HG03097 (cell line): ENCODE results near the gene SPATS1.

Source experiments
- ATAC-seq: cut with Tn5 transposase; IDR thresholded peaks from one replicate; pipeline ENCODE4 v1.9.1; 2021; ENCODE audit not compliant: unreplicated experiment, low FRiP score

Gene SPATS1

GRCh38 chr6:44342489-44342888 is at the start of gene SPATS1:
Gene SPATS1 (plus strand): TSS chr6:44342650. CDS start chr6:44343096, 446 bp downstream.
- no peak for ATAC-seq

GRCh38 chr6:44292661-44293365 is 49.6 kb upstream of the SPATS1 start:
- ATAC-seq, result no peak

- no peak for ATAC-seq
Observed at GRCh38 chr6:44294832-44295791, 47.3 kb upstream of the SPATS1 start.

GRCh38 chr6:44297063-44298038 is 45.1 kb upstream of the SPATS1 start:
- ATAC-seq, result no peak

GRCh38 chr6:44298055-44298803 is 44.2 kb upstream of the SPATS1 start:
- ATAC-seq, result no peak

GRCh38 chr6:44298864-44299263 is 43.6 kb upstream of the SPATS1 start:
- ATAC-seq, result no peak

- ATAC-seq, result no peak
Observed at GRCh38 chr6:44300292-44300823, 42.1 kb upstream of the SPATS1 start.

GRCh38 chr6:44301106-44301505 is 41.3 kb upstream of the SPATS1 start:
- ATAC-seq, result no peak

- no peak for ATAC-seq
Observed at GRCh38 chr6:44301782-44302564, 40.5 kb upstream of the SPATS1 start.

- no peak for ATAC-seq
Observed at GRCh38 chr6:44302856-44303255, 39.6 kb upstream of the SPATS1 start.

GRCh38 chr6:44303842-44304241 is 38.6 kb upstream of the SPATS1 start:
- no peak for ATAC-seq

- ATAC-seq, result no peak
Observed at GRCh38 chr6:44304282-44305199, 37.9 kb upstream of the SPATS1 start.

GRCh38 chr6:44305200-44305725 is 37.2 kb upstream of the SPATS1 start:
- no peak for ATAC-seq

- ATAC-seq, result no peak
Observed at GRCh38 chr6:44306710-44307109, 35.7 kb upstream of the SPATS1 start.

GRCh38 chr6:44307217-44307616 is 35.2 kb upstream of the SPATS1 start:
- ATAC-seq, result no peak

- ATAC-seq, result no peak
Observed at GRCh38 chr6:44309092-44309491, 33.4 kb upstream of the SPATS1 start.

GRCh38 chr6:44309631-44310030 is 32.8 kb upstream of the SPATS1 start:
- ATAC-seq, result no peak
